K562 (cell line): Measurements from ENCODE around the gene SORBS2. TPM values are rescaled to one million over a fixed set of nuclear protein-coding genes. Genes with fewer than 3 reads are reported as not detected.

Experiments used
- ATAC-seq: fragments of 200-7000 bp; cut with Tn5 transposase; 3 replicates; pipeline ENCODE4 v1.9.1; 2020; ENCODE audit warnings: moderate library complexity
- BruUV-seq: library from RNA; stranded (reverse); fragments of 400-500 nt; replicated peaks from 2 replicates; lab custom pipeline; 2021; lab: Mats Ljungman, UMichigan
- CTCF ChIA-PET: fragments of 300-600 bp; formaldehyde crosslinking; extraction: SDS; loops from one replicate; lab custom pipeline; 2021; ENCODE audit warnings: low intra/inter-chr PET ratio; lab: Yijun Ruan, JAX
- POLR2A ChIA-PET: fragments of 300-600, 350-650 bp; sonication (Branson Sonifier 250); formaldehyde crosslinking; extraction: SDS; loops from one replicate; lab custom pipeline; 2021; ENCODE audit warnings: antibody characterized with exemption, inconsistent platforms; lab: Yijun Ruan, JAX
- DNase-seq, 4 experiments: peaks; one replicate each; pipeline versions ENCODE4 v3.0.0 to v3.0.0-alpha.2; 2011 to 2018; ENCODE audit warnings: low spot score in 3 of 4, mixed read lengths in 3 of 4; ENCODE audit errors: extremely low read depth in 1 of 4
- FAIRE-seq: peaks from 2 replicates; lab custom pipeline; 2011; peaks lifted over from hg19 to GRCh38; lab: Jason Lieb, UNC
- H2AFZ ChIP-seq: 2 replicates; pipeline ENCODE4 v1.6.0; 2011; ENCODE audit warnings: low read depth, low read length, control low read depth, inconsistent platforms
- H3K27ac ChIP-seq: fragments of 200-600 bp; 3 replicates; pipeline ENCODE4 v1.8.0; 2011; ENCODE audit warnings: low read depth, mild to moderate bottlenecking, control low read depth, inconsistent platforms, low read length, moderate library complexity, mixed read lengths; ENCODE audit errors: extremely low read depth
- H3K27me3 ChIP-seq, 2 experiments: fragments of 300-600 bp in 1 of 2; 2 replicates in 1 of 2; 3 replicates in 1 of 2; pipeline versions ENCODE4 v1.6.0 to v1.8.0; 2011; ENCODE audit warnings: inconsistent platforms in 2 of 2, low read length in 2 of 2, mild to moderate bottlenecking in 1 of 2, mixed read lengths in 1 of 2, moderate library complexity in 1 of 2; ENCODE audit not compliant: control insufficient read depth in 2 of 2, insufficient read depth in 2 of 2
- H3K36me3 ChIP-seq: fragments of 300-600 bp; 3 replicates; pipeline ENCODE4 v1.8.0; 2011; ENCODE audit warnings: mild to moderate bottlenecking, low read length, inconsistent platforms; ENCODE audit not compliant: control insufficient read depth, insufficient read depth
- H3K4me1 ChIP-seq, 2 experiments: fragments of 200-600 bp in 1 of 2; replicated peaks in 1 of 2; 2 replicates in 1 of 2; 3 replicates in 1 of 2; pipeline versions ENCODE4 v1.5.1 to v1.8.0; 2011; ENCODE audit warnings: inconsistent platforms in 2 of 2, low read length in 2 of 2, mild to moderate bottlenecking in 1 of 2, mixed read lengths in 1 of 2, moderate library complexity in 1 of 2; ENCODE audit not compliant: control insufficient read depth in 2 of 2, insufficient read depth in 2 of 2
- H3K4me2 ChIP-seq: 2 replicates; pipeline ENCODE4 v1.6.1; 2011; ENCODE audit warnings: low read length, control low read depth, inconsistent platforms, mixed read lengths; ENCODE audit not compliant: insufficient read depth
- H3K4me3 ChIP-seq: fragments of 200-600 bp; sonication (generic), shearing (Covaris generic); 2 replicates; pipeline ENCODE4 v1.5.1; 2016; ENCODE audit warnings: control low read depth, inconsistent platforms
- H3K79me2 ChIP-seq: fragments of 200-600 bp; 3 replicates; pipeline ENCODE4 v1.8.0; 2011; ENCODE audit warnings: low read length, inconsistent platforms; ENCODE audit not compliant: control insufficient read depth, insufficient read depth
- H3K9ac ChIP-seq, 2 experiments: 2 replicates each; pipeline versions ENCODE4 v1.6.0 to v1.6.1; 2011; ENCODE audit warnings: low read depth in 2 of 2, low read length in 2 of 2, control low read depth in 1 of 2, inconsistent platforms in 1 of 2, mild to moderate bottlenecking in 1 of 2, mixed read lengths in 1 of 2; ENCODE audit not compliant: insufficient read depth in 1 of 2
- H3K9me1 ChIP-seq: one replicate; pipeline ENCODE4 v1.6.0; 2011; ENCODE audit warnings: inconsistent platforms, mild to moderate bottlenecking, low read length, moderate library complexity; ENCODE audit not compliant: control insufficient read depth, insufficient read depth
- H3K9me3 ChIP-seq: replicated peaks from 2 replicates; pipeline ENCODE4 v1.5.1; 2011; ENCODE audit warnings: low read depth, low read length, inconsistent platforms; ENCODE audit not compliant: control insufficient read depth, insufficient read depth
- H4K20me1 ChIP-seq: replicated peaks from 2 replicates; pipeline ENCODE4 v1.6.1; 2011; ENCODE audit warnings: low read length, inconsistent platforms, mixed read lengths; ENCODE audit not compliant: control insufficient read depth, insufficient read depth
- RAD21 ChIP-seq, 2 experiments: fragments of 250-450 bp in 1 of 2; fragments of 450-650 bp in 1 of 2; sonication (Bioruptor Pico) in 1 of 2; formaldehyde crosslinking in 1 of 2; IDR thresholded peaks in 1 of 2; conservative IDR thresholded peaks in 1 of 2; 2 replicates each; pipeline versions ENCODE4 v1.4.0 to v1.8.0; 2020 to 2022; ENCODE audit warnings: mild to moderate bottlenecking in 2 of 2, moderate library complexity in 1 of 2
- WGBS: fragments of 100-300 bp; shearing (Covaris generic); methylation state at CpG from one replicate; pipeline ENCODE4 v1.1.6; 2016; ENCODE audit warnings: low coverage, mixed read lengths; ENCODE audit not compliant: insufficient coverage; ENCODE audit errors: missing lambda C conversion rate; 5-methylcytosine and 5-hydroxymethylcytosine counted together
- in situ Hi-C: fragments of 300-500 bp; cut with MboI; formaldehyde crosslinking; loops from 4 replicates; pipeline ENCODE4 v1.15.0; 2018; ENCODE audit warnings: inconsistent platforms, mixed read lengths
- intact Hi-C: fragments of 100-400 bp; cut with micrococcal nuclease; formaldehyde crosslinking; loops from 2 replicates; pipeline ENCODE4 v1.14.2; 2022
- polyA plus RNA-seq, 8 experiments: library from polyadenylated mRNA; depleted of rRNA in 4 of 8; stranded (reverse) in 5 of 8; unstranded in 3 of 8; fragments of >200 nt; fragmentation: Nextera tagmentation in 2 of 8; fragmentation: Illumina TruSeq in 1 of 8; extraction: Ambion mirVana in 2 of 8; extraction: Trizol in 1 of 8; gene quantifications; 2 replicates each; pipeline versions ENCODE4 v1.2.1 to v1.2.3, GENCODE V29; 2011 to 2014; ENCODE audit warnings: inconsistent platforms in 1 of 8, missing spikeins in 1 of 8
- total RNA-seq, 7 experiments: library from RNA; depleted of rRNA in 6 of 7; stranded (reverse); fragments of >200 nt in 6 of 7; fragmentation: Illumina TruSeq in 2 of 7; extraction: Trizol in 2 of 7; gene quantifications; 2 replicates each; pipeline versions ENCODE4 v1.2.1 to v1.2.3, GENCODE V29; 2011 to 2021; ENCODE audit warnings: low replicate concordance in 1 of 7
- TF ChIP-seq, protein P1 (sequence below): fragments of 250-450 bp; sonication (Bioruptor Pico); IDR thresholded peaks from 2 replicates; pipeline ENCODE4 v1.9.0; 2021; ENCODE audit warnings: mild to moderate bottlenecking
- TF ChIP-seq, protein P2 (sequence below), 3 experiments: IDR thresholded peaks in 2 of 3; conservative IDR thresholded peaks in 1 of 3; 2 replicates each; pipeline ENCODE4 v1.5.1; 2011 to 2012; ENCODE audit warnings: low read length in 3 of 3, mild to moderate bottlenecking in 3 of 3, control low read depth in 2 of 3, improper control_type of control experiment in 1 of 3, inconsistent platforms in 1 of 3, low read depth in 1 of 3, mixed read lengths in 1 of 3, moderate library complexity in 1 of 3; ENCODE audit not compliant: insufficient read depth in 2 of 3

SORBS2 gene
- total and polyA plus RNA-seq, 9 of the 15 experiments (the other 6 are each of a cell fraction or from before 2014, with no cell fraction given), result 0.29 TPM; not detected in 8

- H3K27me3 ChIP-seq, result peaks cover 7 to 26% of the 10 kb centered on the region in 2 experiments; a peak in 4 of 5 replicates
- no peak overlapping the region for H3K4me3 ChIP-seq
- ChIA-PET CTCF (interaction anchor here (1.0 to 2.2 kb wide), 2 partner anchors 396 to 497 kb away, joined by 5 to 10 read pairs; no protein-coding TSS in a partner anchor), POLR2A (no interaction called here)
- in situ Hi-C loops, result no loop called here
- 2% methylated on average over 4 of the region's 4 CpGs for WGBS
- BruUV-seq, result no TSS peak
- H3K79me2 ChIP-seq, result no peaks in the 10 kb centered on the region
- H4K20me1 ChIP-seq, result no peaks in the 10 kb centered on the region
- H3K27ac ChIP-seq, result no peak overlapping the region
- intact Hi-C loops, result loop anchor here (2.0 to 10.0 kb wide), 3 partner anchors 381 to 494 kb away; no protein-coding TSS in a partner anchor
- H3K4me2 ChIP-seq, result no peak overlapping the region
- ATAC-seq (0 out of 3 replicates have a peak, but pooled peaks have one; percentile 51), DNase-seq (peak in 3 of 4 experiments; percentile 14 to 43 (median 16)), FAIRE-seq (peak; percentile 44)
- no peak overlapping the region for H2AFZ ChIP-seq
- H3K36me3 ChIP-seq, result no peaks in the 10 kb centered on the region
- peak in 1 of 2 experiments; percentile 53; a peak in 3 of 4 replicates for TF ChIP-seq RAD21 (CRISPR knock-in tag; conservative IDR thresholded peaks at IDR 0.05 in 1 of 2, IDR thresholded peaks at IDR 0.05 in 1 of 2)
- TF ChIP-seq, protein P1, sequence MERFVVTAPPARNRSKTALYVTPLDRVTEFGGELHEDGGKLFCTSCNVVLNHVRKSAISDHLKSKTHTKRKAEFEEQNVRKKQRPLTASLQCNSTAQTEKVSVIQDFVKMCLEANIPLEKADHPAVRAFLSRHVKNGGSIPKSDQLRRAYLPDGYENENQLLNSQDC, result no peak
- TF ChIP-seq, protein P2, sequence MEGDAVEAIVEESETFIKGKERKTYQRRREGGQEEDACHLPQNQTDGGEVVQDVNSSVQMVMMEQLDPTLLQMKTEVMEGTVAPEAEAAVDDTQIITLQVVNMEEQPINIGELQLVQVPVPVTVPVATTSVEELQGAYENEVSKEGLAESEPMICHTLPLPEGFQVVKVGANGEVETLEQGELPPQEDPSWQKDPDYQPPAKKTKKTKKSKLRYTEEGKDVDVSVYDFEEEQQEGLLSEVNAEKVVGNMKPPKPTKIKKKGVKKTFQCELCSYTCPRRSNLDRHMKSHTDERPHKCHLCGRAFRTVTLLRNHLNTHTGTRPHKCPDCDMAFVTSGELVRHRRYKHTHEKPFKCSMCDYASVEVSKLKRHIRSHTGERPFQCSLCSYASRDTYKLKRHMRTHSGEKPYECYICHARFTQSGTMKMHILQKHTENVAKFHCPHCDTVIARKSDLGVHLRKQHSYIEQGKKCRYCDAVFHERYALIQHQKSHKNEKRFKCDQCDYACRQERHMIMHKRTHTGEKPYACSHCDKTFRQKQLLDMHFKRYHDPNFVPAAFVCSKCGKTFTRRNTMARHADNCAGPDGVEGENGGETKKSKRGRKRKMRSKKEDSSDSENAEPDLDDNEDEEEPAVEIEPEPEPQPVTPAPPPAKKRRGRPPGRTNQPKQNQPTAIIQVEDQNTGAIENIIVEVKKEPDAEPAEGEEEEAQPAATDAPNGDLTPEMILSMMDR (IDR thresholded peaks at IDR 0.05 in 2 of 3, conservative IDR thresholded peaks at IDR 0.05 in 1 of 3; ENCODE audit: insufficient read depth in 2 of 3, low read depth in 1 of 3, low read length in 3 of 3), result peak in 2 of 3 experiments; percentile 28 to 40; a peak in 3 of 6 replicates
- no peaks in the 10 kb centered on the region for H3K9me1 ChIP-seq
- no peaks in the 10 kb centered on the region for H3K9me3 ChIP-seq
- no peak overlapping the region for H3K9ac ChIP-seq
- H3K4me1 ChIP-seq, result peaks cover 0 to 5% of the 10 kb centered on the region in 2 experiments; a peak in 1 of 5 replicates
Measured at GRCh38 chr4:185640811-185641675, 171.0 kb downstream of the SORBS2 start.
